Transverse colon (tissue), 4 donors: Measurements from ENCODE around the gene TSC22D3. TPM values are rescaled to one million over a fixed set of nuclear protein-coding genes. Genes with fewer than 3 reads are reported as not detected.

Source experiments
- DNase-seq: peaks from one replicate; pipeline ENCODE4 v3.0.0-alpha.2; 2019
- H3K27ac ChIP-seq, 4 donors: fragments of 200-600 bp; sonication (generic); 2 replicates each; pipeline ENCODE4 v1.5.1; 2016 to 2018; ENCODE audit warnings: inconsistent platforms in 4 of 4
- H3K27me3 ChIP-seq: fragments of 200-600 bp; sonication (generic); 2 replicates; pipeline ENCODE4 v1.5.1; 2017; ENCODE audit warnings: inconsistent platforms
- H3K36me3 ChIP-seq, 4 donors: fragments of 200-600 bp; sonication (generic); 2 replicates each; pipeline ENCODE4 v1.5.1; 2017 to 2019; ENCODE audit warnings: inconsistent platforms in 4 of 4
- H3K4me1 ChIP-seq, 4 donors: fragments of 200-600 bp; sonication (generic); 2 replicates each; pipeline ENCODE4 v1.5.1; 2017 to 2020; ENCODE audit warnings: inconsistent platforms in 4 of 4
- H3K4me3 ChIP-seq, 4 donors: fragments of 200-600 bp; sonication (generic); 1 replicate in 1 of 4; 2 replicates in 3 of 4; pipeline versions ENCODE4 v1.5.1 to v1.6.1; 2017 to 2019; ENCODE audit warnings: inconsistent platforms in 4 of 4
- H3K9me3 ChIP-seq, 2 donors: fragments of 200-600 bp; sonication (generic); 2 replicates each; pipeline ENCODE4 v1.5.1; 2017 to 2019; ENCODE audit warnings: inconsistent platforms in 2 of 2
- EP300 ChIP-seq: sonication (generic); formaldehyde crosslinking; IDR thresholded peaks from one replicate; pipeline ENCODE4 v1.6.1; 2017; ENCODE audit warnings: antibody characterized with exemption, low read depth
- POLR2A ChIP-seq: fragments of 450-650 bp; IDR thresholded peaks from one replicate; pipeline ENCODE4 v1.6.1; 2016; ENCODE audit warnings: antibody characterized with exemption, mild to moderate bottlenecking, moderate library complexity
- POLR2AphosphoS5 ChIP-seq, 3 donors: sonication (generic); formaldehyde crosslinking; IDR thresholded peaks; one replicate each; pipeline ENCODE4 v1.6.1; 2016; ENCODE audit warnings: antibody characterized with exemption in 3 of 3
- WGBS, 2 donors: methylation state at CpG; one replicate each; pipeline ENCODE4 v1.1.5; 2018; ENCODE audit warnings: low coverage in 1 of 2; 5-methylcytosine and 5-hydroxymethylcytosine counted together
- in situ Hi-C, 4 donors: fragments of 200-750 bp; cut with MboI; loops; one replicate each; pipeline versions ENCODE4 v1.15.0 to v1.15.1; 2017; ENCODE audit warnings: low sequenced_read_pairs in 3 of 4, low pct_ligation_motif_present in 1 of 4, low pct_unique_long_range_greater_than_20kb in 1 of 4
- intact Hi-C: fragments of 100-400 bp; cut with DNase I; formaldehyde crosslinking; loops from one replicate; pipeline ENCODE4 v1.15.1; 2023; ENCODE audit warnings: low total_unique reads
- total RNA-seq, 4 donors: library from RNA; depleted of rRNA; stranded (reverse); fragments of >200 nt; gene quantifications; one replicate each; pipeline ENCODE4 v1.1.0, GENCODE V29; 2016
- TF ChIP-seq, protein P1 (sequence below), 5 experiments: fragments of 200-600 bp in 3 of 5; fragments of 450-650 bp in 2 of 5; sonication (generic) in 3 of 5; IDR thresholded peaks; 1 replicate in 2 of 5; 2 replicates in 3 of 5; pipeline ENCODE4 v1.5.1; 2016 to 2017; ENCODE audit warnings: antibody characterized with exemption in 5 of 5, inconsistent platforms in 3 of 5, mild to moderate bottlenecking in 2 of 5, moderate library complexity in 1 of 5

Gene TSC22D3
- total RNA-seq, 4 donors from 2014 or later: 146 to 349 (median 202) TPM

DNA sequence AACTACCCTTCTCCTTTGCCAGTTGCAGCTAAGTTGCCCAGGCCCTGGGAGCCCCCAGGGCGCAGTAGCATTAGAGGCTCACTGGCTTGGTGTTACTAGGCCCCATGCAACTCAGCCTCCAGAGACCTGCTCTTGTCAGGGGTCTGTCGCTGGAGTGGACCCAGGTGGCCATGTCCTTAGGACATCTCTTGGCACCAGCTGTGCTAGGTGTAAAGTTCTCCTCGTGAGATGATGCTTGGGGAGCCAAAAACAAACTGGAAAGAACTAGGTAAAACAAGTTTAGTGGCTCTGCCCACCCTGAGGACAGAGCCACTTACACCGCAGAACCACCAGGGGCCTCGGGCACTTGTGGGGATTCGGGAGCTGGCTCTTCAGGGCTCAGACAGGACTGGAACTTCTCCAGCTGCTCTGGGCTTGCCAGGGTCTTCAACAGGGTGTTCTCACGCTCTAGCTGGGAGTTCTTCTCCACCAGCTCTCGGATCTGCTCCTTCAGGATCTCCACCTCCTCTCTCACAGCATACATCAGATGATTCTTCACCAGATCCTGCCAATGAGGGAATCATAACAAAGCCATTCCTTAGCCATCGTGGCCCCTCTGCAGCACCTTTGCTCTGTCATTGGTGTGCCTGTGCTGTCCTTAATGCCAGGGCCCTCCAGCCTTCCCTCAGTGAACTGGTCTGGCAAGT lies 61.2 kb downstream of the TSC22D3 start:
- Histone ChIP-seq H3K36me3 (no peaks in the 10 kb centered on the region), H3K4me1 (peaks cover 0 to 35% (median 14%) of the 10 kb centered on the region in 4 donors), H3K9me3 (no peaks in the 10 kb centered on the region), H3K4me3 (peak overlapping the region; percentile 65 to 86 (median 78)), H3K27me3 (no peaks in the 10 kb centered on the region), H3K27ac (peak overlapping the region; percentile 92 to 96 (median 95))
- in situ Hi-C loops: no loop called here
- 58% methylated on average over 9 of the region's 9 CpGs; no CpG with 5 or more reads in 1 of the 2 donors for WGBS, 2 donors
- TF ChIP-seq POLR2AphosphoS5 (IDR thresholded peaks at IDR 0.05) (peak; percentile 4 to 6 (median 4)), POLR2A (no peak)
- peak; percentile 16 for DNase-seq
- intact Hi-C loops: no loop called here

GRCh38 chrX:107713543-107714205 lies 61.9 kb downstream of the TSC22D3 start:
- Histone ChIP-seq H3K27ac (peak overlapping the region; percentile 92 to 96 (median 95)), H3K27me3 (no peaks in the 10 kb centered on the region), H3K9me3 (no peaks in the 10 kb centered on the region), H3K4me3 (peak overlapping the region in 3 of 4 donors; percentile 65 to 86 (median 83)), H3K36me3 (no peaks in the 10 kb centered on the region), H3K4me1 (peaks cover 0 to 35% (median 14%) of the 10 kb centered on the region in 4 donors)
- no peak for TF ChIP-seq EP300
- TF ChIP-seq, protein P1, sequence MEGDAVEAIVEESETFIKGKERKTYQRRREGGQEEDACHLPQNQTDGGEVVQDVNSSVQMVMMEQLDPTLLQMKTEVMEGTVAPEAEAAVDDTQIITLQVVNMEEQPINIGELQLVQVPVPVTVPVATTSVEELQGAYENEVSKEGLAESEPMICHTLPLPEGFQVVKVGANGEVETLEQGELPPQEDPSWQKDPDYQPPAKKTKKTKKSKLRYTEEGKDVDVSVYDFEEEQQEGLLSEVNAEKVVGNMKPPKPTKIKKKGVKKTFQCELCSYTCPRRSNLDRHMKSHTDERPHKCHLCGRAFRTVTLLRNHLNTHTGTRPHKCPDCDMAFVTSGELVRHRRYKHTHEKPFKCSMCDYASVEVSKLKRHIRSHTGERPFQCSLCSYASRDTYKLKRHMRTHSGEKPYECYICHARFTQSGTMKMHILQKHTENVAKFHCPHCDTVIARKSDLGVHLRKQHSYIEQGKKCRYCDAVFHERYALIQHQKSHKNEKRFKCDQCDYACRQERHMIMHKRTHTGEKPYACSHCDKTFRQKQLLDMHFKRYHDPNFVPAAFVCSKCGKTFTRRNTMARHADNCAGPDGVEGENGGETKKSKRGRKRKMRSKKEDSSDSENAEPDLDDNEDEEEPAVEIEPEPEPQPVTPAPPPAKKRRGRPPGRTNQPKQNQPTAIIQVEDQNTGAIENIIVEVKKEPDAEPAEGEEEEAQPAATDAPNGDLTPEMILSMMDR (IDR thresholded peaks at IDR 0.05): no peak
- peak in 2 of 3 donors; percentile 18 to 34 for TF ChIP-seq POLR2AphosphoS5 (IDR thresholded peaks at IDR 0.05)
- peak; percentile 16 for TF ChIP-seq POLR2A
- in situ Hi-C loops: no loop called here
- intact Hi-C loops: no loop called here
- 40 to 69% methylated on average over 1 to 9 of the region's 9 CpGs for WGBS, 2 donors
- DNase-seq: peak; percentile 19

DNA sequence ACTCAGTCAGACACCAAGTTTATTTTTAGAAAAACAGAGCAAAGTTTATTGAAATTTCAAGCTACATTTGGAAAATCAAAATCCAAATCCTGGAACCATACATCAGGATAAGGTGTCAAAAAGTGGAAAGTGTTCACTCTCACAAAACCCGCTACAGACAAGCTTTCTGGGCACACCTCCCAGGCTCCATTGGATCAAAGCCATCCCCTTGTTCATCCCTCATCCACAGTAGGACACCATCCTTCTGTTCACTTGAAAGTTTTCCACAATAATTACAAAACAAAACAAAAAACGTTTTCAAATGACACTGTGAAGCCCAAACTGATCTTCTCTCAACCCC lies 62.4 kb downstream of the TSC22D3 start:
- Histone ChIP-seq H3K9me3 (no peaks in the 10 kb centered on the region), H3K27ac (peak overlapping the region; percentile 92 to 96 (median 95)), H3K4me3 (peak overlapping the region in 3 of 4 donors; percentile 65 to 86 (median 83)), H3K27me3 (no peaks in the 10 kb centered on the region), H3K36me3 (no peaks in the 10 kb centered on the region), H3K4me1 (peaks cover 0 to 30% (median 14%) of the 10 kb centered on the region in 4 donors)
- 61% methylated on average over 2 of the region's 2 CpGs; no CpG with 5 or more reads in 1 of the 2 donors for WGBS, 2 donors
- no peak for TF ChIP-seq POLR2AphosphoS5 (IDR thresholded peaks at IDR 0.05)
- intact Hi-C loops: no loop called here
- in situ Hi-C loops: no loop called here
- no peak for DNase-seq

- peaks cover 0 to 24% (median 13%) of the 10 kb centered on the region in 4 donors for H3K4me1 ChIP-seq
- TF ChIP-seq POLR2A: peak; percentile 66
- no peak for TF ChIP-seq EP300
- peak; percentile 14 to 66 (median 64) for TF ChIP-seq POLR2AphosphoS5 (IDR thresholded peaks at IDR 0.05)
- TF ChIP-seq, protein P1 (IDR thresholded peaks at IDR 0.05): no peak
- WGBS, 2 donors: 65% methylated on average over 13 of the region's 13 CpGs; no CpG with 5 or more reads in 1 of the 2 donors
- no peaks in the 10 kb centered on the region for H3K9me3 ChIP-seq
- no peaks in the 10 kb centered on the region for H3K36me3 ChIP-seq
- in situ Hi-C loops (no loop called here), intact Hi-C loops (no loop called here)
- peak overlapping the region; percentile 92 to 96 (median 95) for H3K27ac ChIP-seq
- peak overlapping the region in 1 of 4 donors; percentile 83 for H3K4me3 ChIP-seq
- peak; percentile 47 for DNase-seq
- no peaks in the 10 kb centered on the region for H3K27me3 ChIP-seq
These were observed 63.1 kb downstream of the TSC22D3 start for GRCh38 chrX:107712231-107713202.
